DND-41 (cell line): ENCODE data around the gene CDC25B.

ENCODE experiments used
- ATAC-seq: fragments of 200-7000 bp; cut with Tn5 transposase; 3 replicates; pipeline ENCODE4 v1.9.1; 2021; ENCODE audit warnings: low read depth; ENCODE audit not compliant: insufficient read depth
- DNase-seq: peaks from one replicate; pipeline ENCODE4 v3.0.0-alpha.2; 2020
- H2AFZ ChIP-seq: 2 replicates; pipeline ENCODE4 v1.6.0; 2012; ENCODE audit warnings: low read depth, low read length
- H3K27ac ChIP-seq: 2 replicates; pipeline ENCODE4 v1.5.1; 2012; ENCODE audit warnings: low read length, inconsistent platforms
- H3K27me3 ChIP-seq: fragments of 200-600 bp; sonication (generic); 2 replicates; pipeline ENCODE4 v1.6.0; 2012; ENCODE audit warnings: low read length, mild to moderate bottlenecking, inconsistent platforms; ENCODE audit not compliant: insufficient read depth, poor library complexity
- H3K36me3 ChIP-seq: 2 replicates; pipeline ENCODE4 v1.5.1; 2012; ENCODE audit warnings: low read length, inconsistent platforms; ENCODE audit not compliant: insufficient read depth
- H3K4me1 ChIP-seq: 2 replicates; pipeline ENCODE4 v1.5.1; 2012; ENCODE audit warnings: mild to moderate bottlenecking, low read length; ENCODE audit not compliant: insufficient read depth
- H3K4me2 ChIP-seq: 2 replicates; pipeline ENCODE4 v1.6.0; 2012; ENCODE audit warnings: mild to moderate bottlenecking, moderate library complexity, low read length, inconsistent platforms; ENCODE audit not compliant: insufficient read depth
- H3K4me3 ChIP-seq, 2 experiments: fragments of 200-600 bp in 1 of 2; shearing (Covaris generic) in 1 of 2; 2 replicates each; pipeline ENCODE4 v1.5.1; 2012 to 2016; ENCODE audit warnings: inconsistent platforms in 2 of 2, low read length in 2 of 2, mild to moderate bottlenecking in 2 of 2, low read depth in 1 of 2, moderate library complexity in 1 of 2
- H3K79me2 ChIP-seq: 2 replicates; pipeline ENCODE4 v1.6.0; 2012; ENCODE audit warnings: low read length, inconsistent platforms; ENCODE audit not compliant: insufficient read depth
- H3K9ac ChIP-seq: 2 replicates; pipeline ENCODE4 v1.6.0; 2012; ENCODE audit warnings: low read depth, mild to moderate bottlenecking, inconsistent platforms, low read length, moderate library complexity
- H3K9me3 ChIP-seq: 2 replicates; pipeline ENCODE4 v1.5.1; 2012; ENCODE audit warnings: low read length, moderate library complexity, mild to moderate bottlenecking, inconsistent platforms; ENCODE audit not compliant: insufficient read depth, severe bottlenecking
- H4K20me1 ChIP-seq: 2 replicates; pipeline ENCODE4 v1.6.0; 2012; ENCODE audit warnings: low read length; ENCODE audit not compliant: insufficient read depth
- EZH2 ChIP-seq: IDR thresholded peaks from 3 replicates; pipeline ENCODE4 v1.6.1; 2012; ENCODE audit warnings: borderline replicate concordance, low read depth, mild to moderate bottlenecking, moderate library complexity, low read length, inconsistent platforms; ENCODE audit not compliant: severe bottlenecking
- TF ChIP-seq, protein P1 (sequence below): IDR thresholded peaks from 2 replicates; pipeline ENCODE4 v1.5.1; 2012; ENCODE audit warnings: borderline replicate concordance, low read length, moderate library complexity, mild to moderate bottlenecking; ENCODE audit not compliant: poor library complexity, severe bottlenecking; ENCODE audit errors: extremely low read depth

Gene CDC25B

DNA sequence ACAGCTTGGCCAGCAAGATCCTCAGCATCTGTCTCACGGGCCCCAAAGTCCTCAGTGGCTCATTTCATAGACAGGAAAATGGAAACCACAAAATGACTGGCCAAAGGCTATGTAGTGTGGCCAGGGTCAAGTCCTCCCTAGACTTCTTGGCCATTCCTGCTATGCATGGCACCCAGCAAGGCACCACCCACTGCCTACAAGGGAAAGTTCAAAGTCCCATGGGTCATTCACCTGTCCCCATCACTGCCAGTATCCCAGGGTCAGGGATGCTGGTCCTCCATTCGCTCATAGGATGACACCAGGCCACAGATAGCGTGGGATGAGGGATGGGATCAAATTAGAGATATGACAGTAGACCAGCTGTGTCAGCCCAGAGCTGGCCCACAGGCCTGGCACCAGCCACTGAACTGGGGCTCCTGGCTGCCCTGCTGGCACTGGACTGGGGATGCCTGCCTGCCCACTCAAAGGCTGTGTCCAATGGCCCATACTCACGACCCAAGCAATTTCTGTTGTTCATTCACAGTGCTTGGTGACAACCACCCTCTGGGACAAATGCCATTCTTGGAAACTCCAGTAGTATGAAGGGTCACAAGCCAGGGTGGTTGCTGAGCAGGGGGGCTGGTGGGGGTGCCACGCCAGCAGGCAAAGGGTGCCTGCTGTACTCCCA is 40.2 kb upstream of the CDC25B start:
- H2AFZ ChIP-seq: no peak overlapping the region
- no peak overlapping the region for H3K4me3 ChIP-seq
- no peak for ATAC-seq
- no peaks in the 10 kb centered on the region for H3K9me3 ChIP-seq
- no peak overlapping the region for H3K4me2 ChIP-seq
- H3K79me2 ChIP-seq: peaks cover 14% of the 10 kb centered on the region; the same call in 1 of the 2 replicates
- H3K27ac ChIP-seq: no peak overlapping the region
- no peak overlapping the region for H3K9ac ChIP-seq
- H3K4me1 ChIP-seq: no peaks in the 10 kb centered on the region
- TF ChIP-seq EZH2: no peak
- TF ChIP-seq, protein P1, sequence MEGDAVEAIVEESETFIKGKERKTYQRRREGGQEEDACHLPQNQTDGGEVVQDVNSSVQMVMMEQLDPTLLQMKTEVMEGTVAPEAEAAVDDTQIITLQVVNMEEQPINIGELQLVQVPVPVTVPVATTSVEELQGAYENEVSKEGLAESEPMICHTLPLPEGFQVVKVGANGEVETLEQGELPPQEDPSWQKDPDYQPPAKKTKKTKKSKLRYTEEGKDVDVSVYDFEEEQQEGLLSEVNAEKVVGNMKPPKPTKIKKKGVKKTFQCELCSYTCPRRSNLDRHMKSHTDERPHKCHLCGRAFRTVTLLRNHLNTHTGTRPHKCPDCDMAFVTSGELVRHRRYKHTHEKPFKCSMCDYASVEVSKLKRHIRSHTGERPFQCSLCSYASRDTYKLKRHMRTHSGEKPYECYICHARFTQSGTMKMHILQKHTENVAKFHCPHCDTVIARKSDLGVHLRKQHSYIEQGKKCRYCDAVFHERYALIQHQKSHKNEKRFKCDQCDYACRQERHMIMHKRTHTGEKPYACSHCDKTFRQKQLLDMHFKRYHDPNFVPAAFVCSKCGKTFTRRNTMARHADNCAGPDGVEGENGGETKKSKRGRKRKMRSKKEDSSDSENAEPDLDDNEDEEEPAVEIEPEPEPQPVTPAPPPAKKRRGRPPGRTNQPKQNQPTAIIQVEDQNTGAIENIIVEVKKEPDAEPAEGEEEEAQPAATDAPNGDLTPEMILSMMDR: no peak
- no peaks in the 10 kb centered on the region for H3K27me3 ChIP-seq
- H3K36me3 ChIP-seq: peaks cover 50% of the 10 kb centered on the region
- no peak for DNase-seq
- peaks cover 21% of the 10 kb centered on the region; the same call in 1 of the 2 replicates for H4K20me1 ChIP-seq

- Histone ChIP-seq H3K9ac (no peak overlapping the region), H3K79me2 (peaks cover 14% of the 10 kb centered on the region; the same call in 1 of the 2 replicates), H2AFZ (no peak overlapping the region), H4K20me1 (peaks cover 18% of the 10 kb centered on the region; the same call in 1 of the 2 replicates), H3K27me3 (no peaks in the 10 kb centered on the region), H3K4me3 (no peak overlapping the region), H3K36me3 (peaks cover 56% of the 10 kb centered on the region), H3K9me3 (no peaks in the 10 kb centered on the region), H3K4me2 (no peak overlapping the region), H3K4me1 (no peaks in the 10 kb centered on the region), H3K27ac (no peak overlapping the region)
- no peak for ATAC-seq
- no peak for DNase-seq
- no peak for TF ChIP-seq EZH2
- TF ChIP-seq, protein P1: no peak
Measured at GRCh38 chr20:3757268-3757667, 38.8 kb upstream of the CDC25B start.

DNA sequence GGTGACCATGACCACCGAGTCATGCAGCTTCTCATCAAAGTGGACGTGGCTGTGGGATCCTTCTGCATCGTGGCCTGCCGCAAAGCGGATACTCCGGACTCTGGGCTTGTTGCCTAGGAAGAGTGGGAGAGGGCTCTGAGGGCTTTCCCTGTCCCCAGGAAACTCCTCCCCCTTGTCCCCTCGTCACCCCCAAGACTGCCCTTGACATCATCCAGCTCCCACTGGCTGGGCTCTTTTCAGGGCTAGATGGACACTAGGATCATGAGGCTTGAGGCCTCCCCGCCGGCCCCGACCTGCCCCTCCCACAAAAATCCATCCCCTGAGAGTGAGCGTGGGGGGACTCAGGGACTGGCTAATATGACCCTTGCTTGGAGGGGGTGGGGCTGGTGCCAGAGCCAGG is 37.5 kb upstream of the CDC25B start:
- Histone ChIP-seq H3K27ac (no peak overlapping the region), H3K4me1 (no peaks in the 10 kb centered on the region), H3K9me3 (no peaks in the 10 kb centered on the region), H3K9ac (no peak overlapping the region), H3K27me3 (no peaks in the 10 kb centered on the region), H3K4me2 (no peak overlapping the region), H3K4me3 (no peak overlapping the region), H3K36me3 (peaks cover 56% of the 10 kb centered on the region), H2AFZ (no peak overlapping the region), H3K79me2 (peaks cover 17% of the 10 kb centered on the region; the same call in 1 of the 2 replicates), H4K20me1 (peaks cover 18% of the 10 kb centered on the region; the same call in 1 of the 2 replicates)
- TF ChIP-seq, protein P1: no peak
- TF ChIP-seq EZH2: no peak
- no peak for DNase-seq
- no peak for ATAC-seq
